Adrenal gland (tissue), 5 donors: ENCODE measurements around the gene DNAJC8.

ENCODE experiments used
- CTCF ChIP-seq, 6 experiments: fragments of 450-650 bp in 4 of 6; fragments of 200-600 bp in 2 of 6; sonication (generic) in 1 of 6; IDR thresholded peaks; 1 replicate in 5 of 6; 2 replicates in 1 of 6; pipeline versions ENCODE4 v1.5.1 to v1.8.0; 2016 to 2021; ENCODE audit warnings: antibody characterized with exemption in 6 of 6, mild to moderate bottlenecking in 2 of 6, moderate library complexity in 1 of 6
- POLR2A ChIP-seq, 2 donors: fragments of 450-650 bp; IDR thresholded peaks; one replicate each; pipeline ENCODE4 v1.6.1; 2017; ENCODE audit warnings: antibody characterized with exemption in 2 of 2, mild to moderate bottlenecking in 2 of 2, moderate library complexity in 1 of 2
- donor health status: DM: no; HTN: no; CAD: no.

GRCh38 chr1:28259252-28259933, 26.6 kb upstream of the DNAJC8 start, which contains the start of gene SESN2:
- TF ChIP-seq POLR2A (IDR thresholded peaks at IDR 0.05) (peak; percentile 97 to 99), CTCF (IDR thresholded peaks at IDR 0.05) (no peak)
